C4-2B (cell line): ENCODE results near the gene MAST4.

ENCODE experiments used
- ZFX ChIP-seq: fragments of 450-650 bp; IDR thresholded peaks from 2 replicates; pipeline ENCODE4 v1.6.1; 2017
- TF ChIP-seq, protein P1 (sequence below): fragments of 450-650 bp; conservative IDR thresholded peaks from 2 replicates; pipeline ENCODE4 v1.5.1; 2017; ENCODE audit warnings: mild to moderate bottlenecking

DNA sequence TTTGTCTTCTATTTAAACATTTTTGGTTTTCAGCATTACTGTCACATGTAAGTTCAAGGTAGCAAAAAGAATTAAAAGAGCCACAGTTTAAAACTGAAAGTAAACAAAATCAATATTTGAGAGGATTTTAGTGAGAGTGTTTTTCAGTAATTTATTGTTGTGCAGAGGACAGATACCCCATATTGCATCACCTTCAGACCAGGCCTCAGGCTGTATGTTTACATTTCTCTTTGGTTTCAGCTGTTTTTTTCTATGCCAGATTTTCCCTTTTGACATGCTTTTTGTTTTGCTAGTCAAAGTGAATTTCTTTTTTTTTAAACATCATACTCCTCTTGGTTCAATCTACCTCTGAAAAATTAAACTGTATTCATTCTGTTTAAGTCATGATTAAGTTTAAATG is 47.2 kb downstream of the MAST4 start:
- TF ChIP-seq, protein P1, sequence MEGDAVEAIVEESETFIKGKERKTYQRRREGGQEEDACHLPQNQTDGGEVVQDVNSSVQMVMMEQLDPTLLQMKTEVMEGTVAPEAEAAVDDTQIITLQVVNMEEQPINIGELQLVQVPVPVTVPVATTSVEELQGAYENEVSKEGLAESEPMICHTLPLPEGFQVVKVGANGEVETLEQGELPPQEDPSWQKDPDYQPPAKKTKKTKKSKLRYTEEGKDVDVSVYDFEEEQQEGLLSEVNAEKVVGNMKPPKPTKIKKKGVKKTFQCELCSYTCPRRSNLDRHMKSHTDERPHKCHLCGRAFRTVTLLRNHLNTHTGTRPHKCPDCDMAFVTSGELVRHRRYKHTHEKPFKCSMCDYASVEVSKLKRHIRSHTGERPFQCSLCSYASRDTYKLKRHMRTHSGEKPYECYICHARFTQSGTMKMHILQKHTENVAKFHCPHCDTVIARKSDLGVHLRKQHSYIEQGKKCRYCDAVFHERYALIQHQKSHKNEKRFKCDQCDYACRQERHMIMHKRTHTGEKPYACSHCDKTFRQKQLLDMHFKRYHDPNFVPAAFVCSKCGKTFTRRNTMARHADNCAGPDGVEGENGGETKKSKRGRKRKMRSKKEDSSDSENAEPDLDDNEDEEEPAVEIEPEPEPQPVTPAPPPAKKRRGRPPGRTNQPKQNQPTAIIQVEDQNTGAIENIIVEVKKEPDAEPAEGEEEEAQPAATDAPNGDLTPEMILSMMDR: no peak
- TF ChIP-seq ZFX: no peak
